ENCODE data around the gene MAP2K3. TPM values are rescaled to one million over a fixed set of nuclear protein-coding genes. Genes with fewer than 3 reads are reported as not detected.

Gene MAP2K3
- total and polyA plus RNA-seq, 2 donors (not counting 3 experiments of a cell fraction or from before 2014, with no cell fraction given), result 15.3 to 36.3 TPM

DNA sequence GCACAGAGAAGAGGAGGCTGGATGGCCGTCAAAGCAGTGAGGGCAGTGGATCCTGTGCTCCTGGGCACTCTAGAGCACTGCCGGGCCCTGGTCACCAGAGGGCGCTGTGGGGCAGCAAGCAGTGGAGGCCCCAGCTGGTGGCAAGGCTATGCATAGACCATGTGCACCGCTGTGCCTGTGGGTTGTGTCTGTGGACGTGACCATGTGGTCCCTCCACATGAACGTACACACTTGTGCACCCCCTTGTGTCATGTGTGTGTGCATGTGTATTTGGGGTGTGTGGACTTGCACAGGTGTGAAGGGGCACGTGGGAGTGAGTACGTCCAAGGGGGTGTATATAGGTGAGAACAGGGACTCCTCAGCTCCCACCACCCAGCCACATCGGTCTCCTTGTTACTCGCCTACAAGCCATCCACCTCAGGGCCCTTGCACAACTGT is 4.4 kb upstream of the MAP2K3 start:
- TF ChIP-seq POLR2AphosphoS5 (IDR thresholded peaks at IDR 0.05; ENCODE audit: insufficient read depth, low read depth, low read length) (no peak), EZH2 (IDR thresholded peaks at IDR 0.05; ENCODE audit: borderline replicate concordance, low read depth, low read length, severe bottlenecking) (no peak), MYC (IDR thresholded peaks at IDR 0.05; ENCODE audit: low read depth, low read length) (peak; percentile 74), GATA2 (IDR thresholded peaks at IDR 0.05; ENCODE audit: insufficient read depth, insufficient read length, low read depth, low read length) (no peak), FOS (IDR thresholded peaks at IDR 0.05; ENCODE audit: borderline replicate concordance, insufficient read depth, low read length) (no peak), JUN (IDR thresholded peaks at IDR 0.05; ENCODE audit: borderline replicate concordance, insufficient read depth, insufficient read length, low read depth) (no peak), POLR2A (IDR thresholded peaks at IDR 0.05; ENCODE audit: low read depth, low read length) (no peak), MAX (IDR thresholded peaks at IDR 0.05; ENCODE audit: insufficient read depth, insufficient read length) (peak; percentile 92)
- TF ChIP-seq, protein P1, sequence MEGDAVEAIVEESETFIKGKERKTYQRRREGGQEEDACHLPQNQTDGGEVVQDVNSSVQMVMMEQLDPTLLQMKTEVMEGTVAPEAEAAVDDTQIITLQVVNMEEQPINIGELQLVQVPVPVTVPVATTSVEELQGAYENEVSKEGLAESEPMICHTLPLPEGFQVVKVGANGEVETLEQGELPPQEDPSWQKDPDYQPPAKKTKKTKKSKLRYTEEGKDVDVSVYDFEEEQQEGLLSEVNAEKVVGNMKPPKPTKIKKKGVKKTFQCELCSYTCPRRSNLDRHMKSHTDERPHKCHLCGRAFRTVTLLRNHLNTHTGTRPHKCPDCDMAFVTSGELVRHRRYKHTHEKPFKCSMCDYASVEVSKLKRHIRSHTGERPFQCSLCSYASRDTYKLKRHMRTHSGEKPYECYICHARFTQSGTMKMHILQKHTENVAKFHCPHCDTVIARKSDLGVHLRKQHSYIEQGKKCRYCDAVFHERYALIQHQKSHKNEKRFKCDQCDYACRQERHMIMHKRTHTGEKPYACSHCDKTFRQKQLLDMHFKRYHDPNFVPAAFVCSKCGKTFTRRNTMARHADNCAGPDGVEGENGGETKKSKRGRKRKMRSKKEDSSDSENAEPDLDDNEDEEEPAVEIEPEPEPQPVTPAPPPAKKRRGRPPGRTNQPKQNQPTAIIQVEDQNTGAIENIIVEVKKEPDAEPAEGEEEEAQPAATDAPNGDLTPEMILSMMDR (IDR thresholded peaks at IDR 0.05; ENCODE audit: extremely low read depth in 1 of 2, insufficient read depth in 1 of 2, low read depth in 1 of 2, low read length in 2 of 2), result peak; percentile 90 to 100
- Histone ChIP-seq H4K20me1 (replicated peaks; ENCODE audit: control insufficient read depth, extremely low read depth, insufficient read depth, low read length) (no peaks in the 10 kb centered on the region), H3K4me3 (replicated peaks in 1 of 3; ENCODE audit: insufficient read depth in 1 of 3, low read depth in 1 of 3, low read length in 3 of 3) (no peak overlapping the region), H3K36me3 (ENCODE audit: control insufficient read depth in 2 of 2, extremely low read depth in 1 of 2, insufficient read depth in 2 of 2, low read length in 2 of 2) (no peaks in the 10 kb centered on the region), H3K4me2 (ENCODE audit: insufficient read depth, low read length) (no peak overlapping the region), H3K27ac (ENCODE audit: insufficient read depth, low read depth, low read length) (no peak overlapping the region), H3K9ac (replicated peaks; ENCODE audit: extremely low read depth, insufficient read depth, low read length) (no peak overlapping the region), H3K79me2 (ENCODE audit: control insufficient read depth, insufficient read depth, low read length) (peaks cover 5% of the 10 kb centered on the region), H3K4me1 (ENCODE audit: control insufficient read depth, extremely low read depth, insufficient read depth, low read length) (peaks cover 24% of the 10 kb centered on the region), H2AFZ (ENCODE audit: low read depth, low read length) (peak overlapping the region; percentile 18), H3K9me3 (replicated peaks; ENCODE audit: control insufficient read depth, insufficient read depth, low read length) (no peaks in the 10 kb centered on the region), H3K27me3 (ENCODE audit: control insufficient read depth in 2 of 2, insufficient read depth in 2 of 2, low read length in 2 of 2) (no peaks in the 10 kb centered on the region), H3K9me1 (replicated peaks; ENCODE audit: control insufficient read depth, extremely low read depth, insufficient read depth, low read length) (no peaks in the 10 kb centered on the region)
- dilution Hi-C loops (cut with MboI; ENCODE audit: extremely low pct_ligation_motif_present, low sequenced_read_pairs), result no loop called here
- BruUV-seq (replicated peaks), result no TSS peak
- FAIRE-seq, result peak; percentile 82
- DNase-seq (ENCODE audit: low read depth, low spot score), result peak; percentile 69
- intact Hi-C loops (cut with micrococcal nuclease), result loop anchor here (1.0 to 2.0 kb wide), 4 partner anchors 35 to 231 kb away; partner anchors contain the start of gene KCNJ12
- ChIA-PET POLR2A (interaction anchor here (0.5 kb wide), 1 partner anchor 151 kb away, joined by 4 read pairs; no protein-coding TSS in a partner anchor), CTCF (interaction anchor here (0.6 to 9.0 kb wide), 19 partner anchors 8 to 236 kb away, joined by 3 to 71 read pairs (median 4); partner anchors contain the start of genes NATD1, TMEM11 and USP22)

All from endothelial cell of umbilical vein (primary cell).